K562 (cell line): ENCODE data around the gene INPP5D. TPM values are rescaled to one million over a fixed set of nuclear protein-coding genes. Genes with fewer than 3 reads are reported as not detected.

Experiments used
- ATAC-seq: fragments of 200-7000 bp; cut with Tn5 transposase; 3 replicates; pipeline ENCODE4 v1.9.1; 2020; ENCODE audit warnings: moderate library complexity
- BruUV-seq: library from RNA; stranded (reverse); fragments of 400-500 nt; replicated peaks from 2 replicates; lab custom pipeline; 2021; lab: Mats Ljungman, UMichigan
- CTCF ChIA-PET: fragments of 300-600 bp; formaldehyde crosslinking; extraction: SDS; loops from one replicate; lab custom pipeline; 2021; ENCODE audit warnings: low intra/inter-chr PET ratio; lab: Yijun Ruan, JAX
- POLR2A ChIA-PET: fragments of 300-600, 350-650 bp; sonication (Branson Sonifier 250); formaldehyde crosslinking; extraction: SDS; loops from one replicate; lab custom pipeline; 2021; ENCODE audit warnings: antibody characterized with exemption, inconsistent platforms; lab: Yijun Ruan, JAX
- DNase-seq, 4 experiments: peaks; one replicate each; pipeline versions ENCODE4 v3.0.0 to v3.0.0-alpha.2; 2011 to 2018; ENCODE audit warnings: low spot score in 3 of 4, mixed read lengths in 3 of 4; ENCODE audit errors: extremely low read depth in 1 of 4
- FAIRE-seq: peaks from 2 replicates; lab custom pipeline; 2011; peaks lifted over from hg19 to GRCh38; lab: Jason Lieb, UNC
- H2AFZ ChIP-seq: 2 replicates; pipeline ENCODE4 v1.6.0; 2011; ENCODE audit warnings: low read depth, low read length, control low read depth, inconsistent platforms
- H3K27ac ChIP-seq: fragments of 200-600 bp; 3 replicates; pipeline ENCODE4 v1.8.0; 2011; ENCODE audit warnings: low read depth, mild to moderate bottlenecking, control low read depth, inconsistent platforms, low read length, moderate library complexity, mixed read lengths; ENCODE audit errors: extremely low read depth
- H3K27me3 ChIP-seq, 2 experiments: fragments of 300-600 bp in 1 of 2; 2 replicates in 1 of 2; 3 replicates in 1 of 2; pipeline versions ENCODE4 v1.6.0 to v1.8.0; 2011; ENCODE audit warnings: inconsistent platforms in 2 of 2, low read length in 2 of 2, mild to moderate bottlenecking in 1 of 2, mixed read lengths in 1 of 2, moderate library complexity in 1 of 2; ENCODE audit not compliant: control insufficient read depth in 2 of 2, insufficient read depth in 2 of 2
- H3K36me3 ChIP-seq: fragments of 300-600 bp; 3 replicates; pipeline ENCODE4 v1.8.0; 2011; ENCODE audit warnings: mild to moderate bottlenecking, low read length, inconsistent platforms; ENCODE audit not compliant: control insufficient read depth, insufficient read depth
- H3K4me1 ChIP-seq, 2 experiments: fragments of 200-600 bp in 1 of 2; replicated peaks in 1 of 2; 2 replicates in 1 of 2; 3 replicates in 1 of 2; pipeline versions ENCODE4 v1.5.1 to v1.8.0; 2011; ENCODE audit warnings: inconsistent platforms in 2 of 2, low read length in 2 of 2, mild to moderate bottlenecking in 1 of 2, mixed read lengths in 1 of 2, moderate library complexity in 1 of 2; ENCODE audit not compliant: control insufficient read depth in 2 of 2, insufficient read depth in 2 of 2
- H3K4me2 ChIP-seq: 2 replicates; pipeline ENCODE4 v1.6.1; 2011; ENCODE audit warnings: low read length, control low read depth, inconsistent platforms, mixed read lengths; ENCODE audit not compliant: insufficient read depth
- H3K4me3 ChIP-seq: fragments of 200-600 bp; sonication (generic), shearing (Covaris generic); 2 replicates; pipeline ENCODE4 v1.5.1; 2016; ENCODE audit warnings: control low read depth, inconsistent platforms
- H3K79me2 ChIP-seq: fragments of 200-600 bp; 3 replicates; pipeline ENCODE4 v1.8.0; 2011; ENCODE audit warnings: low read length, inconsistent platforms; ENCODE audit not compliant: control insufficient read depth, insufficient read depth
- H3K9ac ChIP-seq, 2 experiments: 2 replicates each; pipeline versions ENCODE4 v1.6.0 to v1.6.1; 2011; ENCODE audit warnings: low read depth in 2 of 2, low read length in 2 of 2, control low read depth in 1 of 2, inconsistent platforms in 1 of 2, mild to moderate bottlenecking in 1 of 2, mixed read lengths in 1 of 2; ENCODE audit not compliant: insufficient read depth in 1 of 2
- H3K9me1 ChIP-seq: one replicate; pipeline ENCODE4 v1.6.0; 2011; ENCODE audit warnings: inconsistent platforms, mild to moderate bottlenecking, low read length, moderate library complexity; ENCODE audit not compliant: control insufficient read depth, insufficient read depth
- H3K9me3 ChIP-seq: replicated peaks from 2 replicates; pipeline ENCODE4 v1.5.1; 2011; ENCODE audit warnings: low read depth, low read length, inconsistent platforms; ENCODE audit not compliant: control insufficient read depth, insufficient read depth
- H4K20me1 ChIP-seq: replicated peaks from 2 replicates; pipeline ENCODE4 v1.6.1; 2011; ENCODE audit warnings: low read length, inconsistent platforms, mixed read lengths; ENCODE audit not compliant: control insufficient read depth, insufficient read depth
- CHCHD3 ChIP-seq: fragments of 250-450 bp; sonication (Bioruptor Pico); IDR thresholded peaks from 2 replicates; pipeline ENCODE4 v2.1.2; 2022; ENCODE audit warnings: mild to moderate bottlenecking
- CREB1 ChIP-seq, 2 experiments: sonication (generic) in 1 of 2; formaldehyde crosslinking in 1 of 2; IDR thresholded peaks; 2 replicates each; pipeline versions ENCODE4 v1.6.1 to v1.8.0; 2012 to 2022; ENCODE audit warnings: inconsistent platforms in 1 of 2, mild to moderate bottlenecking in 1 of 2, missing genetic modification reagents in 1 of 2, moderate library complexity in 1 of 2
- ETV1 ChIP-seq: fragments of 450-650 bp; conservative IDR thresholded peaks from 2 replicates; pipeline ENCODE4 v1.6.1; 2016; ENCODE audit warnings: missing genetic modification characterization, control low read depth, low read depth, missing compliant biosample characterization
- GTF2E2 ChIP-seq: fragments of 200-800 bp; sonication (Bioruptor generic); IDR thresholded peaks from 2 replicates; pipeline ENCODE4 v1.6.1; 2016; ENCODE audit warnings: missing genetic modification characterization, missing compliant biosample characterization
- MYBL2 ChIP-seq, 2 experiments: fragments of 450-650 bp in 1 of 2; sonication (generic) in 1 of 2; formaldehyde crosslinking in 1 of 2; IDR thresholded peaks; 2 replicates each; pipeline versions ENCODE4 v1.6.1 to v1.8.1; 2017 to 2022; ENCODE audit warnings: borderline replicate concordance in 1 of 2, inconsistent platforms in 1 of 2, low read depth in 1 of 2, mild to moderate bottlenecking in 1 of 2, missing genetic modification reagents in 1 of 2, moderate library complexity in 1 of 2
- NCOA6 ChIP-seq: fragments of 450-650 bp; IDR thresholded peaks from 2 replicates; pipeline ENCODE4 v1.6.1; 2017; ENCODE audit warnings: mild to moderate bottlenecking
- SAFB ChIP-seq: fragments of 200-400 bp; formaldehyde crosslinking; IDR thresholded peaks from 2 replicates; pipeline ENCODE4 v1.6.1; 2017; ENCODE audit warnings: low read depth, low read length, borderline replicate concordance
- SMARCA4 ChIP-seq: fragments of 450-650 bp; IDR thresholded peaks from 2 replicates; pipeline ENCODE4 v1.6.1; 2016
- SRSF1 ChIP-seq: fragments of 200-400 bp; formaldehyde crosslinking; IDR thresholded peaks from 2 replicates; pipeline ENCODE4 v1.6.1; 2017; ENCODE audit warnings: mild to moderate bottlenecking, low read depth, low read length, moderate library complexity
- WGBS: fragments of 100-300 bp; shearing (Covaris generic); methylation state at CpG from one replicate; pipeline ENCODE4 v1.1.6; 2016; ENCODE audit warnings: low coverage, mixed read lengths; ENCODE audit not compliant: insufficient coverage; ENCODE audit errors: missing lambda C conversion rate; 5-methylcytosine and 5-hydroxymethylcytosine counted together
- in situ Hi-C: fragments of 300-500 bp; cut with MboI; formaldehyde crosslinking; loops from 4 replicates; pipeline ENCODE4 v1.15.0; 2018; ENCODE audit warnings: inconsistent platforms, mixed read lengths
- intact Hi-C: fragments of 100-400 bp; cut with micrococcal nuclease; formaldehyde crosslinking; loops from 2 replicates; pipeline ENCODE4 v1.14.2; 2022
- polyA plus RNA-seq, 8 experiments: library from polyadenylated mRNA; depleted of rRNA in 4 of 8; stranded (reverse) in 5 of 8; unstranded in 3 of 8; fragments of >200 nt; fragmentation: Nextera tagmentation in 2 of 8; fragmentation: Illumina TruSeq in 1 of 8; extraction: Ambion mirVana in 2 of 8; extraction: Trizol in 1 of 8; gene quantifications; 2 replicates each; pipeline versions ENCODE4 v1.2.1 to v1.2.3, GENCODE V29; 2011 to 2014; ENCODE audit warnings: inconsistent platforms in 1 of 8, missing spikeins in 1 of 8
- total RNA-seq, 7 experiments: library from RNA; depleted of rRNA in 6 of 7; stranded (reverse); fragments of >200 nt in 6 of 7; fragmentation: Illumina TruSeq in 2 of 7; extraction: Trizol in 2 of 7; gene quantifications; 2 replicates each; pipeline versions ENCODE4 v1.2.1 to v1.2.3, GENCODE V29; 2011 to 2021; ENCODE audit warnings: low replicate concordance in 1 of 7
- TF ChIP-seq, protein P1 (sequence below): sonication (generic); formaldehyde crosslinking; IDR thresholded peaks from 2 replicates; pipeline ENCODE4 v1.8.0; 2022; ENCODE audit warnings: missing genetic modification reagents, mild to moderate bottlenecking, borderline replicate concordance
- TF ChIP-seq, protein P2 (sequence below): sonication (generic); formaldehyde crosslinking; IDR thresholded peaks from 2 replicates; pipeline ENCODE4 v1.8.0; 2022; ENCODE audit warnings: missing genetic modification reagents, mild to moderate bottlenecking, moderate library complexity, borderline replicate concordance
- TF ChIP-seq, protein P3 (sequence below): fragments of 450-650 bp; formaldehyde crosslinking; IDR thresholded peaks from 2 replicates; pipeline ENCODE4 v1.4.0; 2020; ENCODE audit warnings: mild to moderate bottlenecking
- TF ChIP-seq, protein P4 (sequence below): fragments of 250-450 bp; sonication (Bioruptor Pico); IDR thresholded peaks from 2 replicates; pipeline ENCODE4 v1.5.0; 2020; ENCODE audit warnings: mild to moderate bottlenecking
- TF ChIP-seq, protein P5 (sequence below): fragments of 200-800 bp; sonication (Bioruptor generic); IDR thresholded peaks from 2 replicates; pipeline ENCODE4 v1.6.1; 2017; ENCODE audit warnings: missing genetic modification characterization, missing compliant biosample characterization

INPP5D gene
- total and polyA plus RNA-seq, 9 of the 15 experiments (the other 6 are each of a cell fraction or from before 2014, with no cell fraction given) = 0.55 to 6.2 (median 2.2) TPM

DNA sequence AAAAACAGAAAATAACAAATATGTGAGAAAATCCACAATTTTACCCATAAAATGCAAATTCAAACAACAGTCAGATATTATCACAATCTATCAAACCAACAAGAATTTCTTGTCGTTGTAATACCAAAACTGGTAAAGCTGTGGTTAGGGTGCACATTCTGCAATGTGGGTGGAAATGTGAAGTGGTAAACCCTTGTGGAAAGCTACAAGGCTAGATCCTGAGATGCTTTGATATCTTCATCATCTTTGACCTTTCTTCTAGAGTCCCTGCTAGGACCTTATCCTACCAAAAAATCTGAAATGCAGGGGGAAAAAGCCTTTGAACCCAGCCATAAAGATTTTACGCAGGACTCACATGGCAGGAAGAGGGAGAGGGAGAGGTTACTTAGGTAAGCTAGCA, 174.1 kb downstream of the INPP5D start:
- peaks cover 18 to 25% of the 10 kb centered on the region in 2 experiments; a peak in 4 of 5 replicates for H3K4me1 ChIP-seq
- DNase-seq (no peak), ATAC-seq (no peak), FAIRE-seq (no peak)
- no TSS peak for BruUV-seq
- H2AFZ ChIP-seq = no peak overlapping the region
- no peak overlapping the region for H3K4me3 ChIP-seq
- no peaks in the 10 kb centered on the region for H3K9me1 ChIP-seq
- H3K27me3 ChIP-seq = no peaks in the 10 kb centered on the region
- CTCF ChIA-PET = interaction anchor here (0.6 kb wide), 1 partner anchor 24 kb away, joined by 3 read pairs; no protein-coding TSS in a partner anchor
- no peak overlapping the region for H3K9ac ChIP-seq
- intact Hi-C loops (no loop called here), in situ Hi-C loops (no loop called here)
- no peak overlapping the region for H3K4me2 ChIP-seq
- POLR2A ChIA-PET = no interaction called here
- H3K27ac ChIP-seq = no peak overlapping the region
- 63% methylated on average over 2 of the region's 2 CpGs for WGBS
- H3K36me3 ChIP-seq = no peaks in the 10 kb centered on the region
- H3K79me2 ChIP-seq = no peaks in the 10 kb centered on the region
- H4K20me1 ChIP-seq = no peaks in the 10 kb centered on the region
- TF ChIP-seq ETV1 = no peak
- TF ChIP-seq, protein P1, sequence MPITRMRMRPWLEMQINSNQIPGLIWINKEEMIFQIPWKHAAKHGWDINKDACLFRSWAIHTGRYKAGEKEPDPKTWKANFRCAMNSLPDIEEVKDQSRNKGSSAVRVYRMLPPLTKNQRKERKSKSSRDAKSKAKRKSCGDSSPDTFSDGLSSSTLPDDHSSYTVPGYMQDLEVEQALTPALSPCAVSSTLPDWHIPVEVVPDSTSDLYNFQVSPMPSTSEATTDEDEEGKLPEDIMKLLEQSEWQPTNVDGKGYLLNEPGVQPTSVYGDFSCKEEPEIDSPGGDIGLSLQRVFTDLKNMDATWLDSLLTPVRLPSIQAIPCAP (CRISPR knock-in tag) = no peak
- TF ChIP-seq CREB1 (IDR thresholded peaks at IDR 0.05) = no peak
- TF ChIP-seq CREB1 (CRISPR knock-in tag; IDR thresholded peaks at IDR 0.05) = no peak
- TF ChIP-seq, protein P2, sequence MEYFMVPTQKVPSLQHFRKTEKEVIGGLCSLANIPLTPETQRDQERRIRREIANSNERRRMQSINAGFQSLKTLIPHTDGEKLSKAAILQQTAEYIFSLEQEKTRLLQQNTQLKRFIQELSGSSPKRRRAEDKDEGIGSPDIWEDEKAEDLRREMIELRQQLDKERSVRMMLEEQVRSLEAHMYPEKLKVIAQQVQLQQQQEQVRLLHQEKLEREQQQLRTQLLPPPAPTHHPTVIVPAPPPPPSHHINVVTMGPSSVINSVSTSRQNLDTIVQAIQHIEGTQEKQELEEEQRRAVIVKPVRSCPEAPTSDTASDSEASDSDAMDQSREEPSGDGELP (CRISPR knock-in tag) = no peak
- TF ChIP-seq, protein P3, sequence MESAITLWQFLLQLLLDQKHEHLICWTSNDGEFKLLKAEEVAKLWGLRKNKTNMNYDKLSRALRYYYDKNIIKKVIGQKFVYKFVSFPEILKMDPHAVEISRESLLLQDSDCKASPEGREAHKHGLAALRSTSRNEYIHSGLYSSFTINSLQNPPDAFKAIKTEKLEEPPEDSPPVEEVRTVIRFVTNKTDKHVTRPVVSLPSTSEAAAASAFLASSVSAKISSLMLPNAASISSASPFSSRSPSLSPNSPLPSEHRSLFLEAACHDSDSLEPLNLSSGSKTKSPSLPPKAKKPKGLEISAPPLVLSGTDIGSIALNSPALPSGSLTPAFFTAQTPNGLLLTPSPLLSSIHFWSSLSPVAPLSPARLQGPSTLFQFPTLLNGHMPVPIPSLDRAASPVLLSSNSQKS (CRISPR knock-in tag) = no peak
- no peak for TF ChIP-seq SAFB
- TF ChIP-seq, protein P4, sequence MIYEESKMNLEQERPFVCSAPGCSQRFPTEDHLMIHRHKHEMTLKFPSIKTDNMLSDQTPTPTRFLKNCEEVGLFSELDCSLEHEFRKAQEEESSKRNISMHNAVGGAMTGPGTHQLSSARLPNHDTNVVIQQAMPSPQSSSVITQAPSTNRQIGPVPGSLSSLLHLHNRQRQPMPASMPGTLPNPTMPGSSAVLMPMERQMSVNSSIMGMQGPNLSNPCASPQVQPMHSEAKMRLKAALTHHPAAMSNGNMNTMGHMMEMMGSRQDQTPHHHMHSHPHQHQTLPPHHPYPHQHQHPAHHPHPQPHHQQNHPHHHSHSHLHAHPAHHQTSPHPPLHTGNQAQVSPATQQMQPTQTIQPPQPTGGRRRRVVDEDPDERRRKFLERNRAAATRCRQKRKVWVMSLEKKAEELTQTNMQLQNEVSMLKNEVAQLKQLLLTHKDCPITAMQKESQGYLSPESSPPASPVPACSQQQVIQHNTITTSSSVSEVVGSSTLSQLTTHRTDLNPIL (CRISPR knock-in tag) = no peak
- TF ChIP-seq MYBL2 (IDR thresholded peaks at IDR 0.05; ENCODE audit: low read depth) = no peak
- no peak for TF ChIP-seq MYBL2 (CRISPR knock-in tag; IDR thresholded peaks at IDR 0.05; ENCODE audit: borderline replicate concordance)
- TF ChIP-seq, protein P5, sequence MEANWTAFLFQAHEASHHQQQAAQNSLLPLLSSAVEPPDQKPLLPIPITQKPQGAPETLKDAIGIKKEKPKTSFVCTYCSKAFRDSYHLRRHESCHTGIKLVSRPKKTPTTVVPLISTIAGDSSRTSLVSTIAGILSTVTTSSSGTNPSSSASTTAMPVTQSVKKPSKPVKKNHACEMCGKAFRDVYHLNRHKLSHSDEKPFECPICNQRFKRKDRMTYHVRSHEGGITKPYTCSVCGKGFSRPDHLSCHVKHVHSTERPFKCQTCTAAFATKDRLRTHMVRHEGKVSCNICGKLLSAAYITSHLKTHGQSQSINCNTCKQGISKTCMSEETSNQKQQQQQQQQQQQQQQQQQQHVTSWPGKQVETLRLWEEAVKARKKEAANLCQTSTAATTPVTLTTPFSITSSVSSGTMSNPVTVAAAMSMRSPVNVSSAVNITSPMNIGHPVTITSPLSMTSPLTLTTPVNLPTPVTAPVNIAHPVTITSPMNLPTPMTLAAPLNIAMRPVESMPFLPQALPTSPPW (CRISPR knock-in tag) = no peak
- no peak for TF ChIP-seq GTF2E2 (tag)
- no peak for TF ChIP-seq SRSF1
- no peak for TF ChIP-seq NCOA6
- TF ChIP-seq CHCHD3 (CRISPR knock-in tag) = no peak
- no peak for TF ChIP-seq SMARCA4
- no peaks in the 10 kb centered on the region for H3K9me3 ChIP-seq
